Neural cell (in vitro differentiated cells): ENCODE measurements around the gene PLCB4. TPM values are rescaled to one million over a fixed set of nuclear protein-coding genes. Genes with fewer than 3 reads are reported as not detected.

Experiments
- H2AFZ ChIP-seq: fragments of 200-600, 300-800 bp; sonication (generic), shearing (Covaris generic); 2 replicates; pipeline ENCODE4 v1.6.0; 2014; ENCODE audit warnings: low read depth, mild to moderate bottlenecking, antibody characterized with exemption, low read length, moderate library complexity
- H3F3A ChIP-seq: fragments of 200-600 bp; shearing (Covaris generic); 2 replicates; pipeline ENCODE4 v1.6.1; 2016; ENCODE audit warnings: mild to moderate bottlenecking, moderate library complexity, mixed read lengths, antibody characterized with exemption, low read length; ENCODE audit not compliant: insufficient read depth, poor library complexity, severe bottlenecking
- H3K27ac ChIP-seq: fragments of 200-600, 300-800 bp; sonication (generic), shearing (Covaris generic); 2 replicates; pipeline ENCODE4 v1.5.1; 2014; ENCODE audit warnings: mild to moderate bottlenecking, low read length, moderate library complexity
- H3K27me3 ChIP-seq: fragments of 300-800, 200-600 bp; sonication (generic), shearing (Covaris generic); 2 replicates; pipeline ENCODE4 v1.6.0; 2014; ENCODE audit warnings: mild to moderate bottlenecking, low read depth, low read length, moderate library complexity; ENCODE audit not compliant: insufficient read depth
- H3K36me3 ChIP-seq: fragments of 300-800, 200-600 bp; sonication (generic), shearing (Covaris generic); 2 replicates; pipeline ENCODE4 v1.5.1; 2014; ENCODE audit warnings: mild to moderate bottlenecking, antibody characterized with exemption, low read length, moderate library complexity; ENCODE audit not compliant: insufficient read depth
- H3K4me2 ChIP-seq: fragments of 300-800, 200-600 bp; sonication (generic), shearing (Covaris generic); 2 replicates; pipeline ENCODE4 v1.6.0; 2014; ENCODE audit warnings: mild to moderate bottlenecking, low read length
- H3K4me3 ChIP-seq: fragments of 300-800, 200-600 bp; sonication (generic), shearing (Covaris generic); 2 replicates; pipeline ENCODE4 v1.5.1; 2014; ENCODE audit warnings: mild to moderate bottlenecking, low read length, moderate library complexity
- H3K79me2 ChIP-seq: fragments of 200-600 bp; shearing (Covaris generic); replicated peaks from 2 replicates; pipeline ENCODE4 v1.6.0; 2014; ENCODE audit warnings: mild to moderate bottlenecking, low read length, moderate library complexity; ENCODE audit not compliant: insufficient read depth
- H3K9ac ChIP-seq: fragments of 300-800, 200-600 bp; sonication (generic), shearing (Covaris generic); 2 replicates; pipeline ENCODE4 v1.6.1; 2016; ENCODE audit warnings: mild to moderate bottlenecking, low read length, mixed read lengths
- H3K9me2 ChIP-seq: fragments of 200-600 bp; shearing (Covaris generic); 2 replicates; pipeline ENCODE4 v1.6.1; 2016; ENCODE audit warnings: mild to moderate bottlenecking, low read length, mixed read lengths; ENCODE audit not compliant: insufficient read depth
- H3K9me3 ChIP-seq: fragments of 200-600, 300-800 bp; sonication (generic), shearing (Covaris generic); 2 replicates; pipeline ENCODE4 v1.6.1; 2016; ENCODE audit warnings: mild to moderate bottlenecking, mixed run types, low read length, moderate library complexity, mixed read lengths
- H4K20me1 ChIP-seq: fragments of 200-600 bp; shearing (Covaris generic); 2 replicates; pipeline ENCODE4 v1.6.1; 2016; ENCODE audit warnings: mild to moderate bottlenecking, mixed run types; ENCODE audit not compliant: insufficient read depth
- CTCF ChIP-seq: fragments of 450-650 bp; IDR thresholded peaks from 2 replicates; pipeline ENCODE4 v1.5.1; 2014; ENCODE audit warnings: antibody characterized with exemption, mild to moderate bottlenecking, moderate library complexity; ENCODE audit not compliant: poor library complexity, severe bottlenecking
- EP300 ChIP-seq: fragments of 450-650 bp; conservative IDR thresholded peaks from 2 replicates; pipeline ENCODE4 v1.6.1; 2014; ENCODE audit warnings: antibody characterized with exemption, mild to moderate bottlenecking, moderate library complexity; ENCODE audit not compliant: poor library complexity, severe bottlenecking
- EZH2 ChIP-seq: fragments of 200-600, 300-800 bp; shearing (Covaris generic), sonication (generic); IDR thresholded peaks from 2 replicates; pipeline ENCODE4 v1.6.1; 2014; ENCODE audit warnings: antibody characterized with exemption, low read length, borderline replicate concordance, mild to moderate bottlenecking; ENCODE audit not compliant: insufficient read depth, poor library complexity, severe bottlenecking
- MXI1 ChIP-seq: fragments of 450-650 bp; conservative IDR thresholded peaks from 2 replicates; pipeline ENCODE4 v1.6.1; 2014; ENCODE audit warnings: antibody characterized with exemption, mild to moderate bottlenecking; ENCODE audit not compliant: poor library complexity, severe bottlenecking
- POLR2AphosphoS5 ChIP-seq: IDR thresholded peaks from 2 replicates; pipeline ENCODE4 v1.6.1; 2012
- RAD21 ChIP-seq: fragments of 450-650 bp; conservative IDR thresholded peaks from 2 replicates; pipeline ENCODE4 v1.6.1; 2014; ENCODE audit warnings: antibody characterized with exemption, mild to moderate bottlenecking, moderate library complexity
- REST ChIP-seq: IDR thresholded peaks from 2 replicates; pipeline ENCODE4 v1.6.1; 2012; ENCODE audit warnings: borderline replicate concordance
- SMC3 ChIP-seq: fragments of 450-650 bp; conservative IDR thresholded peaks from 2 replicates; pipeline ENCODE4 v1.6.1; 2014; ENCODE audit warnings: antibody characterized with exemption, mild to moderate bottlenecking, moderate library complexity; ENCODE audit not compliant: poor library complexity
- TAF1 ChIP-seq: IDR thresholded peaks from 2 replicates; pipeline ENCODE4 v1.6.1; 2012; ENCODE audit warnings: low read depth
- polyA plus RNA-seq: library from polyadenylated mRNA; depleted of rRNA; stranded (reverse); fragments of >200 nt; gene quantifications from 2 replicates; pipeline ENCODE4 v1.2.3, GENCODE V29; 2014

Gene PLCB4
- polyA plus RNA-seq, 1 donor from 2014 or later, result 13.1 TPM

GRCh38 chr20:9207253-9207652, 138.4 kb downstream of the PLCB4 start:
- TF ChIP-seq RAD21, result no peak
- TF ChIP-seq POLR2AphosphoS5, result no peak
- TF ChIP-seq CTCF, result no peak
- TF ChIP-seq REST, result no peak
- TF ChIP-seq SMC3, result no peak
- no peak for TF ChIP-seq EP300
- TF ChIP-seq TAF1, result no peak
- TF ChIP-seq MXI1, result no peak
- no peak for TF ChIP-seq EZH2
- Histone ChIP-seq H3K79me2 (no peaks in the 10 kb centered on the region), H3K36me3 (no peaks in the 10 kb centered on the region), H3K4me3 (no peak overlapping the region), H3K4me2 (no peak overlapping the region), H3F3A (no peaks in the 10 kb centered on the region), H3K27me3 (no peaks in the 10 kb centered on the region), H3K9ac (no peak overlapping the region), H2AFZ (no peak overlapping the region), H3K9me3 (no peaks in the 10 kb centered on the region), H3K27ac (no peak overlapping the region), H4K20me1 (no peaks in the 10 kb centered on the region), H3K9me2 (no peaks in the 10 kb centered on the region)

GRCh38 chr20:9210356-9210755, 141.5 kb downstream of the PLCB4 start:
- TF ChIP-seq MXI1 (no peak), EP300 (no peak)
- H3K9ac ChIP-seq, result no peak overlapping the region
- H4K20me1 ChIP-seq, result no peaks in the 10 kb centered on the region
- H3K27ac ChIP-seq, result no peak overlapping the region
- no peaks in the 10 kb centered on the region for H3K36me3 ChIP-seq
- H3F3A ChIP-seq, result no peaks in the 10 kb centered on the region
- H3K79me2 ChIP-seq, result no peaks in the 10 kb centered on the region
- H3K27me3 ChIP-seq, result no peaks in the 10 kb centered on the region
- no peaks in the 10 kb centered on the region for H3K9me2 ChIP-seq
- H3K9me3 ChIP-seq, result no peaks in the 10 kb centered on the region
- H3K4me3 ChIP-seq, result no peak overlapping the region
- no peak overlapping the region for H2AFZ ChIP-seq
- H3K4me2 ChIP-seq, result no peak overlapping the region
